ENCODE measurements around the gene TFAP2D.

The TFAP2D gene

DNA sequence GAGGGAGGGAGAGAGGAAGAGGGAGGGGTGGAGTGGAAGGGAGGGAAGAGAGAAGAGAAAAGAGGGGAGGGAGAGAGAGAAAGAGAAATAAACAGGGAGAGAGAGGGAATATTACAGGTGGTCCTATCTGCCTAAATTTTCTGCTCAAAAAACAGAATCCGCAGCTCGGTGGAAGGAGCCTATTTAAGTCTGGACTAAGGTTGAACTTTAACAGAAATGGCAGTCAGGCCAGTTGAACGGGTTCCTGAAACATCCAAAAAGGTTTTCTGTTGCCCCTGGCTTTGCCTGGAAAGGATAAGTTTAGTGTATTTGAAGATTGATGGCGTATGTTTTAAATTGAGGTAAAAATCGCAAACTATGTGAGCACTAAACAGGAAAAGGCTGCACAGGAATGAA is 107.5 kb downstream of the TFAP2D start:
- Histone ChIP-seq H3K9ac (ENCODE audit: low read length) (no peak overlapping the region), H4K12ac (ENCODE audit: low read depth, low read length) (no peak overlapping the region), H2BK5ac (ENCODE audit: low read depth, low read length, poor library complexity) (no peak overlapping the region), H4K8ac (ENCODE audit: low read depth, low read length) (no peak overlapping the region), H2AK5ac (ENCODE audit: low read length) (no peak overlapping the region), H4K91ac (ENCODE audit: low read depth, low read length) (no peak overlapping the region), H3K4me1 (ENCODE audit: control insufficient read depth in 1 of 2, insufficient read depth in 2 of 2, low read length in 2 of 2) (peaks cover 5 to 8% of the 10 kb centered on the region in 2 experiments), H3K36me3 (ENCODE audit: control insufficient read depth in 1 of 2, insufficient read depth in 2 of 2, low read length in 2 of 2) (no peaks in the 10 kb centered on the region), H3K4me2 (ENCODE audit: low read length) (peak overlapping the region; percentile 67), H3K14ac (ENCODE audit: low read length) (no peak overlapping the region), H3K79me2 (ENCODE audit: control insufficient read depth, insufficient read depth, low read length, poor library complexity) (no peaks in the 10 kb centered on the region), H3K18ac (ENCODE audit: low read length) (no peak overlapping the region), H3K27ac (ENCODE audit: low read depth, low read length) (peak overlapping the region; percentile 25), H3K9me3 (ENCODE audit: insufficient read depth, low read depth, low read length) (no peaks in the 10 kb centered on the region), H2BK120ac (ENCODE audit: insufficient read depth, low read length, poor library complexity) (no peak overlapping the region), H3K23ac (ENCODE audit: low read length) (no peak overlapping the region), H2AFZ (ENCODE audit: insufficient read depth, low read length, poor library complexity) (no peak overlapping the region), H3K27me3 (ENCODE audit: insufficient read depth, low read length) (peaks cover 9% of the 10 kb centered on the region), H3K79me1 (ENCODE audit: low read length) (peaks cover 18% of the 10 kb centered on the region), H2BK12ac (ENCODE audit: low read length) (no peak overlapping the region), H3K4ac (ENCODE audit: low read depth, low read length) (no peak overlapping the region), H3K4me3 (ENCODE audit: low read depth, low read length) (no peak overlapping the region)
- peak; percentile 78 to 92 for DNase-seq
- no CpG with 5 or more reads among the region's 5 CpGs for WGBS (ENCODE audit: extremely low coverage, insufficient coverage, insufficient read length)

DNA sequence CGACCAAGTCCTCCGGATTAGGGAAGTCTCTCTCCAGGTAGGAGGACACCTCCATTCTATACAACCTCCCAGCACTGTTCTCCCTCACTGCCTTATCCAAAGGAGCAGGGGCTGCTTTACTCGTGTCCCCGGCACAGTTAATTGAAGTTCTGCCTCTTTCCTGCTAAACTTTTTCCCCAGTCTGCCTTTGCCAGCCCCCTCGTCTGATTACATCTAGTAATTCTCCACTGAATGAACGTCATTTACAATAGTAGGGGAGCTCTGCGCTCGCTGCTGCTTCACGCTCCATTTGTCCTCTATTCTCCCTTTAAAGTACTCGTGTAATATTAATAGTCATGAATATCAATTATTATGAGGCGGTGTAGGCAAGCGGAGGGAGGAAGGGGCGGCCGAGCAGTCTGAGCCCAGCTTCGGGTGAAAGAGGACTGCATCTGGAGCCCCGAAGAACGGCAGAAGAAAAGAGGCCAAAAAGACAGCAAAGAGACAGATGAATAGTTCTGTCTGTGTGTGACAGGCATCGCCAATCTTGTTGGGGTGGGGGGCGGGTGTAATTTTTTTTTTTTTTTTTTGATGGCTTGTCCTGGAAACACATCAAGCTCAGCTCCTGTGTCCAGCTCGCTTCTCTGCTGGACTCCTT is 108.2 kb downstream of the TFAP2D start:
- no peak overlapping the region for H3K23ac ChIP-seq (ENCODE audit: low read length)
- H3K18ac ChIP-seq (ENCODE audit: low read length) = no peak overlapping the region
- DNase-seq = no peak
- H4K12ac ChIP-seq (ENCODE audit: low read depth, low read length) = no peak overlapping the region
- H3K79me2 ChIP-seq (ENCODE audit: control insufficient read depth, insufficient read depth, low read length, poor library complexity) = no peaks in the 10 kb centered on the region
- WGBS (ENCODE audit: extremely low coverage, insufficient coverage, insufficient read length) = no CpG with 5 or more reads among the region's 20 CpGs
- H3K9me3 ChIP-seq (ENCODE audit: insufficient read depth, low read depth, low read length) = no peaks in the 10 kb centered on the region
- peak overlapping the region; percentile 67 for H3K4me2 ChIP-seq (ENCODE audit: low read length)
- no peak overlapping the region for H3K14ac ChIP-seq (ENCODE audit: low read length)
- H3K36me3 ChIP-seq (ENCODE audit: control insufficient read depth in 1 of 2, insufficient read depth in 2 of 2, low read length in 2 of 2) = no peaks in the 10 kb centered on the region
- peaks cover 18% of the 10 kb centered on the region for H3K79me1 ChIP-seq (ENCODE audit: low read length)
- peak overlapping the region; percentile 54 for H4K8ac ChIP-seq (ENCODE audit: low read depth, low read length)
- H2AFZ ChIP-seq (ENCODE audit: insufficient read depth, low read length, poor library complexity) = no peak overlapping the region
- H2AK5ac ChIP-seq (ENCODE audit: low read length) = no peak overlapping the region
- H3K4me3 ChIP-seq (ENCODE audit: low read depth, low read length) = no peak overlapping the region
- H2BK5ac ChIP-seq (ENCODE audit: low read depth, low read length, poor library complexity) = no peak overlapping the region
- H3K4me1 ChIP-seq (ENCODE audit: control insufficient read depth in 1 of 2, insufficient read depth in 2 of 2, low read length in 2 of 2) = peaks cover 6 to 8% of the 10 kb centered on the region in 2 experiments
- peak overlapping the region; percentile 39 for H2BK120ac ChIP-seq (ENCODE audit: insufficient read depth, low read length, poor library complexity)
- peak overlapping the region; percentile 3 for H4K91ac ChIP-seq (ENCODE audit: low read depth, low read length)
- H3K4ac ChIP-seq (ENCODE audit: low read depth, low read length) = no peak overlapping the region
- peak overlapping the region; percentile 52 for H2BK12ac ChIP-seq (ENCODE audit: low read length)
- peak overlapping the region; percentile 25 for H3K27ac ChIP-seq (ENCODE audit: low read depth, low read length)
- no peak overlapping the region for H3K9ac ChIP-seq (ENCODE audit: low read length)
- peaks cover 10% of the 10 kb centered on the region for H3K27me3 ChIP-seq (ENCODE audit: insufficient read depth, low read length)

DNA sequence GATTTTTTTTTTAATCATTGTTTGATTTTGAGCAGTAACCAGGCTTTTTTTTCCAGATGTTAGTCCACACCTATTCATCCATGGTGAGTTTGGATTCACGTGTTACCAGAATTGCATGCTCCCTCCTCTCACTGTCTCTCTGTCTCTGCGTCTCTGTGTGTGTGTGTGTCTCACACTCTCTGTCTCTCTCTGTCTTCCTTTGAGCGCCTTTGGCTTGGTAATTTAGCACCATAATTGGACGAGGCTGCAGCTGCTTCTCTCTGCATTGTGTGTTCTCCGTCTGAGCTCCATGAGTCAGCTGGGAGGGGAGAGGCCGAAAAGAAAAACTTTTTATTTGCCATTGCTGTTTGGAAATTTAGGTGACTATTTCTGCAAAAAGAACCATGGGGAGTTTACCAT is 108.8 kb downstream of the TFAP2D start:
- WGBS (ENCODE audit: extremely low coverage, insufficient coverage, insufficient read length) = no CpG with 5 or more reads among the region's 6 CpGs
- H3K4me2 ChIP-seq (ENCODE audit: low read length) = peak overlapping the region; percentile 67
- no peak overlapping the region for H3K9ac ChIP-seq (ENCODE audit: low read length)
- H4K12ac ChIP-seq (ENCODE audit: low read depth, low read length) = no peak overlapping the region
- H3K36me3 ChIP-seq (ENCODE audit: control insufficient read depth in 1 of 2, insufficient read depth in 2 of 2, low read length in 2 of 2) = no peaks in the 10 kb centered on the region
- no peak overlapping the region for H2AK5ac ChIP-seq (ENCODE audit: low read length)
- no peak overlapping the region for H3K27ac ChIP-seq (ENCODE audit: low read depth, low read length)
- no peak overlapping the region for H4K8ac ChIP-seq (ENCODE audit: low read depth, low read length)
- peaks cover 18% of the 10 kb centered on the region for H3K79me1 ChIP-seq (ENCODE audit: low read length)
- H3K9me3 ChIP-seq (ENCODE audit: insufficient read depth, low read depth, low read length) = no peaks in the 10 kb centered on the region
- no peaks in the 10 kb centered on the region for H3K79me2 ChIP-seq (ENCODE audit: control insufficient read depth, insufficient read depth, low read length, poor library complexity)
- H4K91ac ChIP-seq (ENCODE audit: low read depth, low read length) = peak overlapping the region; percentile 3
- H3K23ac ChIP-seq (ENCODE audit: low read length) = no peak overlapping the region
- no peak overlapping the region for H3K18ac ChIP-seq (ENCODE audit: low read length)
- H3K14ac ChIP-seq (ENCODE audit: low read length) = no peak overlapping the region
- no peak overlapping the region for H3K4ac ChIP-seq (ENCODE audit: low read depth, low read length)
- no peak overlapping the region for H2AFZ ChIP-seq (ENCODE audit: insufficient read depth, low read length, poor library complexity)
- no peak overlapping the region for H2BK5ac ChIP-seq (ENCODE audit: low read depth, low read length, poor library complexity)
- peak in 1 of 2 donors; percentile 13 for DNase-seq
- H2BK120ac ChIP-seq (ENCODE audit: insufficient read depth, low read length, poor library complexity) = no peak overlapping the region
- H2BK12ac ChIP-seq (ENCODE audit: low read length) = no peak overlapping the region
- peaks cover 6 to 8% of the 10 kb centered on the region in 2 experiments for H3K4me1 ChIP-seq (ENCODE audit: control insufficient read depth in 1 of 2, insufficient read depth in 2 of 2, low read length in 2 of 2)
- H3K4me3 ChIP-seq (ENCODE audit: low read depth, low read length) = no peak overlapping the region
- peaks cover 10% of the 10 kb centered on the region for H3K27me3 ChIP-seq (ENCODE audit: insufficient read depth, low read length)
